Endothelial cell of umbilical vein (primary cell): ENCODE measurements around the gene PAK6. TPM values are rescaled to one million over a fixed set of nuclear protein-coding genes. Genes with fewer than 3 reads are reported as not detected.

Experiments used
- BruUV-seq: library from RNA; stranded (reverse); fragments of 400-500 nt; replicated peaks from 2 replicates; lab custom pipeline; 2021; lab: Mats Ljungman, UMichigan
- CTCF ChIA-PET: fragments of 300-600, 350-600 bp; sonication (Branson Sonifier 250); formaldehyde crosslinking; loops from one replicate; lab custom pipeline; 2021; ENCODE audit warnings: antibody characterized with exemption, inconsistent platforms; lab: Charles Lee
- POLR2A ChIA-PET: fragments of 300-600, 350-600 bp; sonication (Branson Sonifier 250); formaldehyde crosslinking; loops from one replicate; lab custom pipeline; 2021; ENCODE audit warnings: antibody characterized with exemption, inconsistent platforms; lab: Charles Lee
- DNase-seq: peaks from one replicate; pipeline ENCODE4 v3.0.0-alpha.2; 2011; ENCODE audit warnings: low read depth, low spot score
- FAIRE-seq: peaks from 2 replicates; lab custom pipeline; 2011; peaks lifted over from hg19 to GRCh38; lab: Jason Lieb, UNC
- H2AFZ ChIP-seq: 2 replicates; pipeline ENCODE4 v1.6.0; 2012; ENCODE audit warnings: low read depth, low read length, control low read depth, inconsistent platforms
- H3K27ac ChIP-seq: 2 replicates; pipeline ENCODE4 v1.5.1; 2011; ENCODE audit warnings: low read depth, mild to moderate bottlenecking, control low read depth, low read length, moderate library complexity; ENCODE audit not compliant: insufficient read depth
- H3K27me3 ChIP-seq, 2 experiments: 2 replicates each; pipeline versions ENCODE4 v1.6.0 to v1.6.1; 2011; ENCODE audit warnings: low read length in 2 of 2, mixed read lengths in 1 of 2; ENCODE audit not compliant: control insufficient read depth in 2 of 2, insufficient read depth in 2 of 2
- H3K36me3 ChIP-seq, 2 experiments: 2 replicates in 1 of 2; 3 replicates in 1 of 2; pipeline ENCODE4 v1.5.1; 2011; ENCODE audit warnings: low read length in 2 of 2, mild to moderate bottlenecking in 1 of 2, moderate library complexity in 1 of 2; ENCODE audit not compliant: control insufficient read depth in 2 of 2, insufficient read depth in 2 of 2; ENCODE audit errors: extremely low read depth in 1 of 2
- H3K4me1 ChIP-seq: 3 replicates; pipeline ENCODE4 v1.5.1; 2011; ENCODE audit warnings: mild to moderate bottlenecking, low read length; ENCODE audit not compliant: control insufficient read depth, insufficient read depth; ENCODE audit errors: extremely low read depth
- H3K4me2 ChIP-seq: 2 replicates; pipeline ENCODE4 v1.6.1; 2011; ENCODE audit warnings: low read length, control low read depth, mixed read lengths; ENCODE audit not compliant: insufficient read depth
- H3K4me3 ChIP-seq, 3 experiments: fragments of 200-600 bp in 1 of 3; sonication (generic), shearing (Covaris generic) in 1 of 3; replicated peaks in 1 of 3; 2 replicates each; pipeline ENCODE4 v1.5.1; 2011 to 2016; ENCODE audit warnings: control low read depth in 3 of 3, low read length in 3 of 3, mild to moderate bottlenecking in 2 of 3, inconsistent platforms in 1 of 3, low read depth in 1 of 3, moderate library complexity in 1 of 3; ENCODE audit not compliant: insufficient read depth in 1 of 3
- H3K79me2 ChIP-seq: 2 replicates; pipeline ENCODE4 v1.6.0; 2012; ENCODE audit warnings: low read length, inconsistent platforms; ENCODE audit not compliant: control insufficient read depth, insufficient read depth
- H3K9ac ChIP-seq: replicated peaks from 2 replicates; pipeline ENCODE3; 2011; ENCODE audit warnings: low read length, control low read depth; ENCODE audit not compliant: insufficient read depth; ENCODE audit errors: extremely low read depth
- H3K9me1 ChIP-seq: replicated peaks from 3 replicates; pipeline ENCODE4 v1.6.0; 2011; ENCODE audit warnings: mild to moderate bottlenecking, low read length; ENCODE audit not compliant: control insufficient read depth, insufficient read depth; ENCODE audit errors: extremely low read depth
- H3K9me3 ChIP-seq: replicated peaks from 2 replicates; pipeline ENCODE4 v1.5.1; 2012; ENCODE audit warnings: low read length, inconsistent platforms; ENCODE audit not compliant: control insufficient read depth, insufficient read depth
- H4K20me1 ChIP-seq: replicated peaks from 2 replicates; pipeline ENCODE3; 2011; ENCODE audit warnings: mild to moderate bottlenecking, low read length; ENCODE audit not compliant: control insufficient read depth, insufficient read depth; ENCODE audit errors: extremely low read depth
- EZH2 ChIP-seq: IDR thresholded peaks from 2 replicates; pipeline ENCODE4 v1.6.1; 2012; ENCODE audit warnings: borderline replicate concordance, low read depth, mild to moderate bottlenecking, moderate library complexity, low read length, inconsistent platforms; ENCODE audit not compliant: severe bottlenecking
- FOS ChIP-seq: IDR thresholded peaks from 2 replicates; pipeline ENCODE4 v1.6.1; 2011; ENCODE audit warnings: mild to moderate bottlenecking, low read length, moderate library complexity, borderline replicate concordance; ENCODE audit not compliant: insufficient read depth
- GATA2 ChIP-seq: IDR thresholded peaks from 2 replicates; pipeline ENCODE4 v1.7.0; 2011; ENCODE audit warnings: low read depth, mild to moderate bottlenecking, moderate library complexity, mixed read lengths, low read length; ENCODE audit not compliant: insufficient read length, insufficient read depth
- JUN ChIP-seq: IDR thresholded peaks from 2 replicates; pipeline ENCODE4 v1.6.1; 2011; ENCODE audit warnings: borderline replicate concordance, low read depth; ENCODE audit not compliant: insufficient read length, insufficient read depth
- MYC ChIP-seq: IDR thresholded peaks from one replicate; pipeline ENCODE4 v1.6.1; 2011; ENCODE audit warnings: mild to moderate bottlenecking, low read depth, low read length
- POLR2A ChIP-seq: IDR thresholded peaks from 2 replicates; pipeline ENCODE4 v1.6.1; 2012; ENCODE audit warnings: low read depth, mild to moderate bottlenecking, control low read depth, low read length
- POLR2AphosphoS5 ChIP-seq: IDR thresholded peaks from 2 replicates; pipeline ENCODE4 v1.6.1; 2012; ENCODE audit warnings: low read depth, mild to moderate bottlenecking, control low read depth, low read length, moderate library complexity; ENCODE audit not compliant: insufficient read depth
- dilution Hi-C: fragments of 300-500 bp; cut with MboI; formaldehyde crosslinking; loops from one replicate; pipeline ENCODE4 v1.15.0; 2019; ENCODE audit warnings: low sequenced_read_pairs; ENCODE audit not compliant: extremely low pct_ligation_motif_present
- intact Hi-C: fragments of 100-400 bp; cut with micrococcal nuclease; formaldehyde crosslinking; loops from one replicate; pipeline ENCODE4 v1.10.0; 2022
- polyA plus RNA-seq, 4 experiments: library from polyadenylated mRNA; depleted of rRNA in 3 of 4; stranded (reverse) in 3 of 4; unstranded in 1 of 4; fragments of >200 nt; gene quantifications; 2 replicates each; pipeline versions ENCODE4 v1.2.1 to v1.2.3, GENCODE V29; 2011 to 2012; ENCODE audit warnings: missing spikeins in 1 of 4
- total RNA-seq: library from RNA; stranded (reverse); gene quantifications from 2 replicates; pipeline ENCODE4 v1.2.3, GENCODE V29; 2021
- TF ChIP-seq, protein P1 (sequence below), 2 donors: IDR thresholded peaks; 1 replicate in 1 of 2; 2 replicates in 1 of 2; pipeline ENCODE4 v1.5.1; 2011; ENCODE audit warnings: low read length in 2 of 2, mild to moderate bottlenecking in 2 of 2, moderate library complexity in 2 of 2, control low read depth in 1 of 2, inconsistent platforms in 1 of 2, low read depth in 1 of 2; ENCODE audit not compliant: insufficient read depth in 1 of 2; ENCODE audit errors: extremely low read depth in 1 of 2
- TF ChIP-seq, protein P2 (sequence below): IDR thresholded peaks from 2 replicates; pipeline ENCODE4 v1.6.1; 2011; ENCODE audit not compliant: insufficient read depth, insufficient read length

The PAK6 gene
- total and polyA plus RNA-seq, 2 donors (not counting 3 experiments of a cell fraction or from before 2014, with no cell fraction given) = not detected

DNA sequence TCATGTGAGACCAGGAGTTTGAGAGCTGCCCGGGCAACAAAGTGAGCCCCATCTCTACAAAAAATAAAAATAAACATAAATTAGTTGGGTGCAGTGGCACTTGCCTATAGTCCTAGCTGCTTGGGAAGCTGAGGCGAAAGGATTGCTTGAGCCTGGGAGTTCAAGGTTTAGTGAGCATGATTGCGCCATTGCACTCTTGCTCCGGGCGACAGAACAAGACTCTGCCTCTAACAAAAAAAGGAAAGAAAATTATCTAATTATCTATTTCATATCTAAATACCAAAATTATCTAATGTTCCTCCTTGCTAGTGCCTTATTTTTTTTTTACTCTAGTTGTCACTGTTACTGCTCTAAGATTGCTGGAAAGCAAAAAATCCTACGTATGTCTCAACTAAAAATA lies 16.7 kb upstream of the PAK6 start:
- Histone ChIP-seq H3K9ac (no peak overlapping the region), H3K36me3 (peaks cover 1 to 18% of the 10 kb centered on the region in 2 experiments), H3K79me2 (no peaks in the 10 kb centered on the region), H3K4me3 (no peak overlapping the region), H2AFZ (no peak overlapping the region), H3K27ac (no peak overlapping the region), H3K27me3 (no peaks in the 10 kb centered on the region), H3K9me1 (no peaks in the 10 kb centered on the region), H3K4me2 (no peak overlapping the region), H3K9me3 (no peaks in the 10 kb centered on the region), H3K4me1 (peaks cover 3% of the 10 kb centered on the region), H4K20me1 (no peaks in the 10 kb centered on the region)
- intact Hi-C loops (no loop called here), dilution Hi-C loops (no loop called here)
- TF ChIP-seq JUN (no peak), POLR2A (no peak), EZH2 (no peak), GATA2 (no peak), POLR2AphosphoS5 (no peak), MYC (no peak), FOS (no peak)
- TF ChIP-seq, protein P1, sequence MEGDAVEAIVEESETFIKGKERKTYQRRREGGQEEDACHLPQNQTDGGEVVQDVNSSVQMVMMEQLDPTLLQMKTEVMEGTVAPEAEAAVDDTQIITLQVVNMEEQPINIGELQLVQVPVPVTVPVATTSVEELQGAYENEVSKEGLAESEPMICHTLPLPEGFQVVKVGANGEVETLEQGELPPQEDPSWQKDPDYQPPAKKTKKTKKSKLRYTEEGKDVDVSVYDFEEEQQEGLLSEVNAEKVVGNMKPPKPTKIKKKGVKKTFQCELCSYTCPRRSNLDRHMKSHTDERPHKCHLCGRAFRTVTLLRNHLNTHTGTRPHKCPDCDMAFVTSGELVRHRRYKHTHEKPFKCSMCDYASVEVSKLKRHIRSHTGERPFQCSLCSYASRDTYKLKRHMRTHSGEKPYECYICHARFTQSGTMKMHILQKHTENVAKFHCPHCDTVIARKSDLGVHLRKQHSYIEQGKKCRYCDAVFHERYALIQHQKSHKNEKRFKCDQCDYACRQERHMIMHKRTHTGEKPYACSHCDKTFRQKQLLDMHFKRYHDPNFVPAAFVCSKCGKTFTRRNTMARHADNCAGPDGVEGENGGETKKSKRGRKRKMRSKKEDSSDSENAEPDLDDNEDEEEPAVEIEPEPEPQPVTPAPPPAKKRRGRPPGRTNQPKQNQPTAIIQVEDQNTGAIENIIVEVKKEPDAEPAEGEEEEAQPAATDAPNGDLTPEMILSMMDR (IDR thresholded peaks at IDR 0.05; ENCODE audit: extremely low read depth in 1 of 2, insufficient read depth in 1 of 2, low read depth in 1 of 2, low read length in 2 of 2) = no peak
- TF ChIP-seq, protein P2, sequence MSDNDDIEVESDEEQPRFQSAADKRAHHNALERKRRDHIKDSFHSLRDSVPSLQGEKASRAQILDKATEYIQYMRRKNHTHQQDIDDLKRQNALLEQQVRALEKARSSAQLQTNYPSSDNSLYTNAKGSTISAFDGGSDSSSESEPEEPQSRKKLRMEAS = no peak
- FAIRE-seq = no peak
- POLR2A ChIA-PET = interaction anchor here (0.6 kb wide), 1 partner anchor 37 kb away, joined by 3 read pairs; no protein-coding TSS in a partner anchor
- no peak for DNase-seq
- CTCF ChIA-PET = interaction anchor here (19.0 kb wide), 1 partner anchor 49 kb away, joined by 879 read pairs; no protein-coding TSS in a partner anchor
- no TSS peak for BruUV-seq
